Hepatocyte (in vitro differentiated cells): Measurements from ENCODE around the gene XRCC5. TPM values are rescaled to one million over a fixed set of nuclear protein-coding genes. Genes with fewer than 3 reads are reported as not detected.

ENCODE experiments used
- DNase-seq: peaks from one replicate; pipeline ENCODE4 v3.0.0-alpha.2; 2016; ENCODE audit warnings: low spot score
- H2AFZ ChIP-seq: fragments of 200-600 bp; sonication (generic); 2 replicates; pipeline ENCODE4 v1.6.0; 2016; ENCODE audit warnings: antibody characterized with exemption, mild to moderate bottlenecking
- H3K27ac ChIP-seq: fragments of 200-600 bp; sonication (generic); 2 replicates; pipeline ENCODE4 v1.5.1; 2016; ENCODE audit warnings: mild to moderate bottlenecking
- H3K27me3 ChIP-seq: fragments of 200-600 bp; sonication (generic); 2 replicates; pipeline ENCODE4 v1.6.1; 2016
- H3K36me3 ChIP-seq: fragments of 200-600 bp; sonication (generic); replicated peaks from 2 replicates; pipeline ENCODE4 v1.5.1; 2016; ENCODE audit warnings: low read depth; ENCODE audit not compliant: insufficient read depth
- H3K4me1 ChIP-seq: fragments of 200-600 bp; sonication (generic); 2 replicates; pipeline ENCODE4 v1.5.1; 2016; ENCODE audit warnings: mild to moderate bottlenecking, moderate library complexity; ENCODE audit not compliant: insufficient read depth
- H3K4me2 ChIP-seq: fragments of 200-600 bp; sonication (generic); 2 replicates; pipeline ENCODE4 v1.6.0; 2016
- H3K4me3 ChIP-seq: fragments of 200-600 bp; sonication (generic); 2 replicates; pipeline ENCODE4 v1.5.1; 2016; ENCODE audit warnings: mild to moderate bottlenecking
- H3K79me2 ChIP-seq: fragments of 200-600 bp; sonication (generic); 2 replicates; pipeline ENCODE4 v1.6.0; 2017; ENCODE audit warnings: mild to moderate bottlenecking
- H3K9me2 ChIP-seq: fragments of 200-600 bp; sonication (generic); replicated peaks from 2 replicates; pipeline ENCODE4 v1.6.0; 2017; ENCODE audit warnings: mild to moderate bottlenecking; ENCODE audit not compliant: insufficient read depth
- H3K9me3 ChIP-seq: fragments of 200-600 bp; sonication (generic); 2 replicates; pipeline ENCODE4 v1.5.1; 2016; ENCODE audit warnings: low read depth, mild to moderate bottlenecking
- H4K20me1 ChIP-seq: fragments of 200-600 bp; sonication (generic); 2 replicates; pipeline ENCODE4 v1.6.0; 2016; ENCODE audit warnings: mild to moderate bottlenecking; ENCODE audit not compliant: insufficient read depth, poor library complexity, severe bottlenecking
- CTCF ChIP-seq: fragments of 200-600 bp; sonication (generic); IDR thresholded peaks from 2 replicates; pipeline ENCODE4 v1.5.1; 2016; ENCODE audit warnings: antibody characterized with exemption, mild to moderate bottlenecking; ENCODE audit not compliant: poor library complexity
- EZH2 ChIP-seq: fragments of 200-600 bp; sonication (generic); IDR thresholded peaks from 2 replicates; pipeline ENCODE4 v1.6.1; 2016; ENCODE audit warnings: antibody characterized with exemption, mild to moderate bottlenecking, borderline replicate concordance
- EZH2phosphoT487 ChIP-seq: fragments of 200-600 bp; sonication (generic); IDR thresholded peaks from one replicate; pipeline ENCODE4 v1.6.1; 2018; ENCODE audit warnings: antibody characterized with exemption, mild to moderate bottlenecking, low read depth, moderate library complexity; ENCODE audit not compliant: unreplicated experiment, severe bottlenecking
- WGBS: methylation state at CpG from one replicate; pipeline ENCODE4 v1.1.6; 2016; ENCODE audit warnings: low lambda C conversion rate; ENCODE audit errors: missing lambda C conversion rate; 5-methylcytosine and 5-hydroxymethylcytosine counted together
- polyA plus RNA-seq: library from polyadenylated mRNA; unstranded; fragments of >200 nt; fragmentation: Nextera tagmentation; extraction: Ambion mirVana; gene quantifications from 2 replicates; pipeline ENCODE4 v1.2.1, GENCODE V29; 2016
- total RNA-seq: library from RNA; depleted of rRNA; stranded (reverse); fragments of >200 nt; gene quantifications from 2 replicates; pipeline ENCODE4 v1.2.3, GENCODE V29; 2014

Gene XRCC5
- total and polyA plus RNA-seq, 2 experiments from 2014 or later: 181 to 208 TPM

DNA sequence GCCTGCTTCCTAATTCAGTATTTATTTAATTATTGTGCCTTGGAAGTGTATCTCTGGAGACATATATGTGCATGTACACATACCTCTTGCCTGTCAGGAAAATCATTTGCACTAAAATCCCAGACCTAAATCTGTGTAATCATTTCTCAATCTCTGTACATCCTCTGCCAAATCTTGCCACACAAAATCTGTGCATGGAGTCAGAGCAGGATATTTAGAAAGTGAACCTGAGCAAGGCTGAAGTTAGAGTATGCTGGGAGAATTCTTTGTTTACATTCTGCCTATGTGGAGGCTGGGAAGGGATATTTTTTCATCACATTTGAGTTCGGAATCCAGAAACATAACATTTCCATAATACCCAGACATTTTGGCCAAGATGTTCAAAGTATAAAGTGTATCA lies 9.3 kb downstream of the XRCC5 start:
- Histone ChIP-seq H3K36me3 (no peaks in the 10 kb centered on the region), H3K4me2 (no peak overlapping the region), H3K4me3 (no peak overlapping the region), H3K27me3 (no peaks in the 10 kb centered on the region), H4K20me1 (no peaks in the 10 kb centered on the region), H3K27ac (no peak overlapping the region), H3K9me3 (no peaks in the 10 kb centered on the region), H3K4me1 (peaks cover 19% of the 10 kb centered on the region), H3K79me2 (peaks cover 82% of the 10 kb centered on the region), H3K9me2 (no peaks in the 10 kb centered on the region), H2AFZ (no peak overlapping the region)
- 79% methylated on average over 1 of the region's 1 CpG for WGBS
- TF ChIP-seq EZH2phosphoT487: no peak
- TF ChIP-seq CTCF: no peak
- no peak for TF ChIP-seq EZH2
- DNase-seq: no peak

- 84% methylated on average over 2 of the region's 2 CpGs for WGBS
- Histone ChIP-seq H3K9me2 (no peaks in the 10 kb centered on the region), H3K36me3 (no peaks in the 10 kb centered on the region), H3K27ac (no peak overlapping the region), H4K20me1 (no peaks in the 10 kb centered on the region), H2AFZ (no peak overlapping the region), H3K9me3 (no peaks in the 10 kb centered on the region), H3K4me2 (no peak overlapping the region), H3K79me2 (peaks cover 89% of the 10 kb centered on the region), H3K27me3 (no peaks in the 10 kb centered on the region), H3K4me3 (no peak overlapping the region), H3K4me1 (peaks cover 17% of the 10 kb centered on the region)
- DNase-seq: no peak
- TF ChIP-seq EZH2phosphoT487 (no peak), EZH2 (no peak), CTCF (no peak)
Measured at GRCh38 chr2:216119146-216119545, 10.0 kb downstream of the XRCC5 start.

DNA sequence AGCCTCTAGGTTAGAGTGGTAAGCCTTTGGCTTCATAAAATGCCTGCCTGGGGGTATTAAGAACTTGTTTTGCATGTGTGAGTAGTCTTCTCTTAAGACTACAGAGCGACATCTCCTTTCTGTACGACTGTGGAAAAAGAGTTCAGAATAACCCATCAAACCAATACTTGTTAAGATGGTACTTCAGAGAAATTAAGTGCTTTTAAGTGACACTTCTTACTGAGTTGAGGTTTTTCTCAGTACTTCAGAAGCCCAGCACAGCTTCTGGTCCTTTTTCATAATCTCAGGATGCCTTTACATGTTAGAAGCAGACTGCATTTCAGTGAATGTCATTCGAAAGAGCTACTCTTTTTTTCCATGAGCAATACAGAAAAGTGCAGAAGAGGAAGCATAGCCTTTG lies 10.8 kb downstream of the XRCC5 start:
- Histone ChIP-seq H3K27me3 (no peaks in the 10 kb centered on the region), H3K9me3 (no peaks in the 10 kb centered on the region), H3K36me3 (no peaks in the 10 kb centered on the region), H3K4me3 (no peak overlapping the region), H3K27ac (no peak overlapping the region), H2AFZ (no peak overlapping the region), H3K79me2 (peaks cover 97% of the 10 kb centered on the region), H3K4me1 (peaks cover 14% of the 10 kb centered on the region), H4K20me1 (no peaks in the 10 kb centered on the region), H3K9me2 (no peaks in the 10 kb centered on the region), H3K4me2 (no peak overlapping the region)
- WGBS: 85% methylated on average over 3 of the region's 3 CpGs
- TF ChIP-seq EZH2phosphoT487 (no peak), CTCF (no peak), EZH2 (no peak)
- no peak for DNase-seq

- no peak for TF ChIP-seq EZH2
- no peak for TF ChIP-seq EZH2phosphoT487
- no peak for TF ChIP-seq CTCF
- Histone ChIP-seq H4K20me1 (no peaks in the 10 kb centered on the region), H3K79me2 (peaks cover 97% of the 10 kb centered on the region), H3K27me3 (no peaks in the 10 kb centered on the region), H3K4me3 (no peak overlapping the region), H3K4me1 (peaks cover 3% of the 10 kb centered on the region), H3K9me2 (no peaks in the 10 kb centered on the region), H2AFZ (no peak overlapping the region), H3K36me3 (no peaks in the 10 kb centered on the region), H3K27ac (no peak overlapping the region), H3K4me2 (no peak overlapping the region), H3K9me3 (no peaks in the 10 kb centered on the region)
- WGBS: 93% methylated on average over 3 of the region's 3 CpGs
- no peak for DNase-seq
Measured at GRCh38 chr2:216121255-216121654, 12.1 kb downstream of the XRCC5 start.
